ENCODE measurements around the gene ZNF341. TPM values are rescaled to one million over a fixed set of nuclear protein-coding genes. Genes with fewer than 3 reads are reported as not detected.
"Not testable (repeated sequence)": the region's sequence is repeated elsewhere in the genome, so short reads cannot be mapped to it uniquely, and the experiment has no call there.

Gene ZNF341
- 5.8 TPM for total RNA-seq

GRCh38 chr20:33731693-33732165, at the start of gene ZNF341:
TSS of gene ZNF341 (plus strand) at chr20:33731996. CDS start at chr20:33732022, 26 bp downstream.
- peak; percentile 91 for DNase-seq (ENCODE audit: low spot score)

GRCh38 chr20:33684533-33685327, 47.1 kb upstream of the ZNF341 start:
- no peak for DNase-seq (ENCODE audit: low spot score)

GRCh38 chr20:33685328-33686099, 46.3 kb upstream of the ZNF341 start:
- DNase-seq (ENCODE audit: low spot score) = no peak

GRCh38 chr20:33686100-33686983, 45.5 kb upstream of the ZNF341 start, which contains the start of gene E2F1:
TSS of gene E2F1 (minus strand) at chr20:33686385. CDS start at chr20:33686264, 121 bp downstream.
- peak; percentile 96 for DNase-seq (ENCODE audit: low spot score)

- no peak for DNase-seq (ENCODE audit: low spot score)
Observed at GRCh38 chr20:33686984-33687366, 44.8 kb upstream of the ZNF341 start.

- DNase-seq (ENCODE audit: low spot score) = no peak
Observed at GRCh38 chr20:33687370-33687915, 44.4 kb upstream of the ZNF341 start.

GRCh38 chr20:33687993-33688937, 43.5 kb upstream of the ZNF341 start:
- no peak for DNase-seq (ENCODE audit: low spot score)

GRCh38 chr20:33688938-33689424, 42.8 kb upstream of the ZNF341 start:
- no peak for DNase-seq (ENCODE audit: low spot score)

GRCh38 chr20:33689493-33689892, 42.3 kb upstream of the ZNF341 start:
- no peak for DNase-seq (ENCODE audit: low spot score)

GRCh38 chr20:33689973-33690372, 41.8 kb upstream of the ZNF341 start:
- DNase-seq (ENCODE audit: low spot score) = no peak

GRCh38 chr20:33693289-33693688, 38.5 kb upstream of the ZNF341 start:
- DNase-seq (ENCODE audit: low spot score) = no peak

- DNase-seq (ENCODE audit: low spot score) = peak; percentile 45
Observed at GRCh38 chr20:33693741-33694638, 37.8 kb upstream of the ZNF341 start.

GRCh38 chr20:33694639-33695012, 37.2 kb upstream of the ZNF341 start:
- DNase-seq (ENCODE audit: low spot score) = no peak

- no peak for DNase-seq (ENCODE audit: low spot score)
Observed at GRCh38 chr20:33696448-33696847, 35.3 kb upstream of the ZNF341 start.

- peak; percentile 54 for DNase-seq (ENCODE audit: low spot score)
Observed at GRCh38 chr20:33697129-33697528, 34.7 kb upstream of the ZNF341 start.

- not testable (repeated sequence) for DNase-seq (ENCODE audit: low spot score)
Observed at GRCh38 chr20:33698966-33699365, 32.8 kb upstream of the ZNF341 start.

GRCh38 chr20:33700696-33701441, 30.9 kb upstream of the ZNF341 start:
- not testable (repeated sequence) for DNase-seq (ENCODE audit: low spot score)

Data from mucosa of gallbladder (tissue), 1 donor.